ENCODE results near the gene DDAH1.

Gene DDAH1

GRCh38 chr1:85460555-85461088 lies 4.3 kb downstream of the DDAH1 start:
- H3K27me3 Mint-ChIP-seq: peaks cover 40% of the 10 kb centered on the region
- H3K4me3 Mint-ChIP-seq: no peak overlapping the region
- H3K9me3 Mint-ChIP-seq: no peaks in the 10 kb centered on the region
- no peaks in the 10 kb centered on the region for H3K36me3 Mint-ChIP-seq
- H3K27ac Mint-ChIP-seq: no peak overlapping the region
- peaks cover 5% of the 10 kb centered on the region for H3K4me1 Mint-ChIP-seq

DNA sequence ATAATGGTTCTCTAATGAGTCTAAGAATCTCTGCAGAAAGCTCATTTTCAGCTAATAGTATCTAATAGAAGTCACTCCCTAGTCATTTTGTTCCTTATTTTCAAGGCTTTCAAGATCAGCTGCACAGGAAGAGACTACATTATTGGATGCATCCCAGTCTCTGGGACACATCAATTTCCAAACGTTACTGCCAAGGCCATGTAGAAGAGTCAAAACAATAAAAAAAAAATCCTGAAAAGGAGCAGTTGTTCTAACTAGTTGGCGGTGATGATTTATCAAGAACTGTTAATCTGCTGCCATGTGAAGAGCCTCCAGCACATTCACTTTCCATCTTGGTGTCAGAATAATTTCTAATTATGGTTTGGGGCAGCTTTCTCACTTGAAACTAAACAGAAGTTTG lies 5.7 kb downstream of the DDAH1 start:
- H3K4me3 Mint-ChIP-seq: no peak overlapping the region
- no peaks in the 10 kb centered on the region for H3K9me3 Mint-ChIP-seq
- H3K4me1 Mint-ChIP-seq: peaks cover 5% of the 10 kb centered on the region
- H3K27me3 Mint-ChIP-seq: peaks cover 38% of the 10 kb centered on the region
- H3K36me3 Mint-ChIP-seq: no peaks in the 10 kb centered on the region
- no peak overlapping the region for H3K27ac Mint-ChIP-seq

- Mint-ChIP-seq H3K27ac (no peak overlapping the region), H3K4me3 (no peak overlapping the region), H3K36me3 (no peaks in the 10 kb centered on the region), H3K27me3 (peaks cover 10% of the 10 kb centered on the region), H3K4me1 (no peaks in the 10 kb centered on the region), H3K9me3 (no peaks in the 10 kb centered on the region)
Measured at GRCh38 chr1:85454214-85454613, 10.7 kb downstream of the DDAH1 start.

GRCh38 chr1:85453640-85454194 lies 11.2 kb downstream of the DDAH1 start:
- Mint-ChIP-seq H3K27ac (no peak overlapping the region), H3K9me3 (no peaks in the 10 kb centered on the region)

GRCh38 chr1:85452948-85453347 lies 12.0 kb downstream of the DDAH1 start:
- H3K36me3 Mint-ChIP-seq: no peaks in the 10 kb centered on the region
- no peaks in the 10 kb centered on the region for H3K9me3 Mint-ChIP-seq
- no peak overlapping the region for H3K27ac Mint-ChIP-seq
- no peak overlapping the region for H3K4me3 Mint-ChIP-seq
- H3K4me1 Mint-ChIP-seq: no peaks in the 10 kb centered on the region
- H3K27me3 Mint-ChIP-seq: peaks cover 7% of the 10 kb centered on the region

More at GRCh38 chr1:85453640-85454194, 11.2 kb downstream of the DDAH1 start:
- Mint-ChIP-seq H3K36me3 (no peaks in the 10 kb centered on the region), H3K27me3 (peaks cover 9% of the 10 kb centered on the region), H3K4me3 (no peak overlapping the region), H3K4me1 (no peaks in the 10 kb centered on the region)

GRCh38 chr1:85451236-85451830 lies 13.6 kb downstream of the DDAH1 start:
- H3K27ac Mint-ChIP-seq: no peak overlapping the region
- no peaks in the 10 kb centered on the region for H3K36me3 Mint-ChIP-seq
- H3K27me3 Mint-ChIP-seq: peaks cover 7% of the 10 kb centered on the region
- no peaks in the 10 kb centered on the region for H3K4me1 Mint-ChIP-seq
- no peaks in the 10 kb centered on the region for H3K9me3 Mint-ChIP-seq
- H3K4me3 Mint-ChIP-seq: no peak overlapping the region

GRCh38 chr1:85450832-85451231 lies 14.1 kb downstream of the DDAH1 start:
- Mint-ChIP-seq H3K4me1 (no peaks in the 10 kb centered on the region), H3K36me3 (no peaks in the 10 kb centered on the region), H3K4me3 (no peak overlapping the region), H3K27ac (no peak overlapping the region), H3K27me3 (peaks cover 4% of the 10 kb centered on the region), H3K9me3 (no peaks in the 10 kb centered on the region)

GRCh38 chr1:85449356-85449755 lies 15.6 kb downstream of the DDAH1 start:
- Mint-ChIP-seq H3K27ac (no peak overlapping the region), H3K9me3 (no peaks in the 10 kb centered on the region), H3K4me3 (no peak overlapping the region), H3K4me1 (no peaks in the 10 kb centered on the region), H3K36me3 (no peaks in the 10 kb centered on the region), H3K27me3 (peaks cover 4% of the 10 kb centered on the region)

DNA sequence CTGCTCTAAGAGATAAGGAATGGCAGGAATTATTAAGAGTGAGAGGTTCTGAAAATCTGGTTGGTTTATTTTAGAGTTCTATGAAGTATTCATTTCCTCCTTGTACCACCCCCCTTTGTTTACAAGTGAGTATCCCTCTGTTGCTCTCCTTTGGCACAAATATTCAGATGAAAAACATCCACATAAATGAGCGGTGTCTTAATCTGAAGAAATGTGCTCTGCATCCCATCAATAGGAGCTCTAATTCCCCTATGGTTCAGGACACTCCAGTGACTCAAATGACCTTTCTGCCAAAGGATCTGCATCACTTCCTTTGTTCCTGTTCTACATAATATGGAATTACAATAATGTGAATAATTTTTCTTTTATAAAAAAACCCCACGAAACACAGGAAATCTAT lies 16.6 kb downstream of the DDAH1 start:
- Mint-ChIP-seq H3K27ac (no peak overlapping the region), H3K4me3 (no peak overlapping the region), H3K4me1 (no peaks in the 10 kb centered on the region), H3K9me3 (no peaks in the 10 kb centered on the region), H3K36me3 (no peaks in the 10 kb centered on the region), H3K27me3 (peaks cover 2% of the 10 kb centered on the region)

- Mint-ChIP-seq H3K27me3 (peaks cover 2% of the 10 kb centered on the region), H3K4me1 (no peaks in the 10 kb centered on the region), H3K27ac (no peak overlapping the region)
Measured at GRCh38 chr1:85447006-85447943, 17.7 kb downstream of the DDAH1 start.

GRCh38 chr1:85445906-85446305 lies 19.1 kb downstream of the DDAH1 start:
- H3K27ac Mint-ChIP-seq: no peak overlapping the region
- H3K4me1 Mint-ChIP-seq: no peaks in the 10 kb centered on the region
- no peak overlapping the region for H3K4me3 Mint-ChIP-seq

More at GRCh38 chr1:85447006-85447943, 17.7 kb downstream of the DDAH1 start:
- no peak overlapping the region for H3K4me3 Mint-ChIP-seq
- H3K9me3 Mint-ChIP-seq: no peaks in the 10 kb centered on the region
- no peaks in the 10 kb centered on the region for H3K36me3 Mint-ChIP-seq

DNA sequence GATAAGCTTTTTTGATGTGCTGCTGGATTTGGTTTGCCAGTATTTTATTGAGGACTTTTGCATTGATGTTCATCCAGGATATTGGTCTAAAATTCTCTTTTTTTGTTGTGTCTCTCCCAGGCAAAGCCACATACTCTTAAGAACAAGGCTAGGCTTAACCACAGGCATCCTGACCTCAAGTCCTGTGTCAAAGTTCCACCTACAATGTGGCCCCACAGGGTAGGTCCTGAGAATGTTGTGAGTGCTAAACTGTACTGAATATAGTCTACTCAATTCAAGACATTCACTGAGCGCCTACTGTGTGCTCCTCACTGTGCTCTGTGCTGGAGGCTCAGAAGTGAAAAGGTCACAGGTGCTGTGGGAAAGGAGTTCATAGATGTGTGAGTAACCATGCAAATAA lies 20.6 kb downstream of the DDAH1 start:
- Mint-ChIP-seq H3K36me3 (no peaks in the 10 kb centered on the region), H3K4me1 (no peaks in the 10 kb centered on the region), H3K4me3 (no peak overlapping the region), H3K27me3 (peaks cover 3% of the 10 kb centered on the region), H3K27ac (peak overlapping the region; percentile 73), H3K9me3 (no peaks in the 10 kb centered on the region)

More at GRCh38 chr1:85445906-85446305, 19.1 kb downstream of the DDAH1 start:
- H3K36me3 Mint-ChIP-seq: no peaks in the 10 kb centered on the region
- no peaks in the 10 kb centered on the region for H3K9me3 Mint-ChIP-seq
- peaks cover 2% of the 10 kb centered on the region for H3K27me3 Mint-ChIP-seq

GRCh38 chr1:85440612-85441011 lies 24.3 kb downstream of the DDAH1 start:
- no peaks in the 10 kb centered on the region for H3K4me1 Mint-ChIP-seq
- H3K27me3 Mint-ChIP-seq: peaks cover 4% of the 10 kb centered on the region
- no peaks in the 10 kb centered on the region for H3K9me3 Mint-ChIP-seq
- H3K27ac Mint-ChIP-seq: no peak overlapping the region
- H3K36me3 Mint-ChIP-seq: no peaks in the 10 kb centered on the region
- no peak overlapping the region for H3K4me3 Mint-ChIP-seq

GRCh38 chr1:85438353-85438752 lies 26.6 kb downstream of the DDAH1 start:
- Mint-ChIP-seq H3K4me3 (no peak overlapping the region), H3K36me3 (no peaks in the 10 kb centered on the region), H3K27me3 (peaks cover 4% of the 10 kb centered on the region), H3K4me1 (no peaks in the 10 kb centered on the region), H3K27ac (no peak overlapping the region), H3K9me3 (no peaks in the 10 kb centered on the region)

DNA sequence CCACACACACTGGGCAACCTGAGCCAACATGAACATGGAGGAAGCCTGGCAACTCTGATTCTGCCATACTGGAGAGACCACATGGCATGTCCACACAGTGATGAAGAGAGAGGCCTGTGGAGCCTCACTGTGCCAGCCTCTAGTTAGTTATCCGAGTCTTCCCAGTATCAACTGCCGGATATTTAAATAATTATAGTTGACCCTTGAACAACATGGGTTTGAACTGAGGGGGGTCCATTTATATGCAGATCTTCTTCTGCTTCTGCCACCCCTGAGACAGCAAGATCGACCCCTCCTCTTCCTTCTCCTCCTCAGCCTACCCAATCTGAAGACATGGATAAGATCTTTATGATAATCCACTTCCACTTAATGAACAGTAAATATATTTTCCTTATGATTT lies 27.8 kb downstream of the DDAH1 start:
- peaks cover 5% of the 10 kb centered on the region for H3K27me3 Mint-ChIP-seq
- H3K36me3 Mint-ChIP-seq: no peaks in the 10 kb centered on the region
- no peak overlapping the region for H3K27ac Mint-ChIP-seq
- no peak overlapping the region for H3K4me3 Mint-ChIP-seq
- no peaks in the 10 kb centered on the region for H3K9me3 Mint-ChIP-seq
- no peaks in the 10 kb centered on the region for H3K4me1 Mint-ChIP-seq

DNA sequence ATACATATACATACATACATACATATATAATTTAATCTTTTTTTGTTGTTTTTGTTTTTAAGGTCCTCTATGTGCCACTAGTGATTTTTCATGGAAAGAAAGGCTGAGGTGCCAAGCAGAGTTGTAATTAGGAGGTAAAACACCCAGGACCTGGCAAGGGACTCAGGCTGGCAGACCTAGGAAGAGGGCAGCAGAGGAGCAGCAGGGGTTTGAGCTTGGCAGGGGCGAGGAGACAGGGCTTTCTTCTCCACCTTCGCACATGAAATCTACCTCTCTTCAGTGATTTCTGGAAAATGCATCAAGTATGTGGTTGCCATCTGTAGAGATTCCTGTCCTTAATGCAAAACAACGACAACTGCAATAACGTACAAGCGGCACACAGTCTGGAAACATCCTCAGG lies 31.9 kb downstream of the DDAH1 start:
- no peak overlapping the region for H3K4me3 Mint-ChIP-seq
- no peaks in the 10 kb centered on the region for H3K36me3 Mint-ChIP-seq
- H3K27ac Mint-ChIP-seq: no peak overlapping the region
- peaks cover 3% of the 10 kb centered on the region for H3K27me3 Mint-ChIP-seq
- no peaks in the 10 kb centered on the region for H3K4me1 Mint-ChIP-seq
- no peaks in the 10 kb centered on the region for H3K9me3 Mint-ChIP-seq
